ENCODE results near the gene BLOC1S2. TPM values are rescaled to one million over a fixed set of nuclear protein-coding genes. Genes with fewer than 3 reads are reported as not detected.
"Not testable (repeated sequence)": the region's sequence is repeated elsewhere in the genome, so short reads cannot be mapped to it uniquely, and the experiment has no call there.

The BLOC1S2 gene
- polyA plus RNA-seq, 1 of the 3 experiments (the other 2 are of a cell fraction) = 30.4 TPM

DNA sequence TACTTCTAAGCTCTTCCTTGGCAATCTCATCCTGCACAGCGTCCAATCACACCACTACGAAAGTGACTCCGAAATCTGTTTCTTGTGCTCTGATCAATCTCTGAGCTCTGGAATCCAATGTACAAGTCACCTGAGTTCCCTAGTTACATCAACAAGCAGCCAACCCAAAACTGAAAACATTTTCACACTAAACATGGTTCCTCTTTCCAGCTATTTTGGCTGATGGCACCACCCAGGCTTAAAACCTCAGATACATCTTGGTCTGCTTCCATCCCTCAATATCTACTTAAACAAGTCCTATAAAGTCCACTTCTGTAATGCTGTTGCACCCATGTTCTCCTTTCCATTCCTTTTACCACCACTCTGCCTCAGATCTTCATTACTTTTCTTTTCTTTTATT is 3.6 kb downstream of the BLOC1S2 start (continued):
- TF ChIP-seq, protein P1, sequence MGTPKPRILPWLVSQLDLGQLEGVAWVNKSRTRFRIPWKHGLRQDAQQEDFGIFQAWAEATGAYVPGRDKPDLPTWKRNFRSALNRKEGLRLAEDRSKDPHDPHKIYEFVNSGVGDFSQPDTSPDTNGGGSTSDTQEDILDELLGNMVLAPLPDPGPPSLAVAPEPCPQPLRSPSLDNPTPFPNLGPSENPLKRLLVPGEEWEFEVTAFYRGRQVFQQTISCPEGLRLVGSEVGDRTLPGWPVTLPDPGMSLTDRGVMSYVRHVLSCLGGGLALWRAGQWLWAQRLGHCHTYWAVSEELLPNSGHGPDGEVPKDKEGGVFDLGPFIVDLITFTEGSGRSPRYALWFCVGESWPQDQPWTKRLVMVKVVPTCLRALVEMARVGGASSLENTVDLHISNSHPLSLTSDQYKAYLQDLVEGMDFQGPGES (IDR thresholded peaks at IDR 0.05; ENCODE audit: low read depth, low read length) = no peak
- TF ChIP-seq TCF12 (IDR thresholded peaks at IDR 0.05) = no peak
- no peak for TF ChIP-seq TAF1 (IDR thresholded peaks at IDR 0.05; ENCODE audit: borderline replicate concordance, low read depth, low read length)
- no peak for TF ChIP-seq MXI1 (IDR thresholded peaks at IDR 0.05; ENCODE audit: low read depth, low read length)
- TF ChIP-seq, protein P2, sequence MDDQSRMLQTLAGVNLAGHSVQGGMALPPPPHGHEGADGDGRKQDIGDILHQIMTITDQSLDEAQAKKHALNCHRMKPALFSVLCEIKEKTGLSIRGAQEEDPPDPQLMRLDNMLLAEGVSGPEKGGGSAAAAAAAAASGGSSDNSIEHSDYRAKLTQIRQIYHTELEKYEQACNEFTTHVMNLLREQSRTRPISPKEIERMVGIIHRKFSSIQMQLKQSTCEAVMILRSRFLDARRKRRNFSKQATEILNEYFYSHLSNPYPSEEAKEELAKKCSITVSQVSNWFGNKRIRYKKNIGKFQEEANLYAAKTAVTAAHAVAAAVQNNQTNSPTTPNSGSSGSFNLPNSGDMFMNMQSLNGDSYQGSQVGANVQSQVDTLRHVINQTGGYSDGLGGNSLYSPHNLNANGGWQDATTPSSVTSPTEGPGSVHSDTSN (IDR thresholded peaks at IDR 0.05) = no peak
- TF ChIP-seq, protein P3, sequence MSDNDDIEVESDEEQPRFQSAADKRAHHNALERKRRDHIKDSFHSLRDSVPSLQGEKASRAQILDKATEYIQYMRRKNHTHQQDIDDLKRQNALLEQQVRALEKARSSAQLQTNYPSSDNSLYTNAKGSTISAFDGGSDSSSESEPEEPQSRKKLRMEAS (IDR thresholded peaks at IDR 0.05; ENCODE audit: low read depth) = no peak
- TF ChIP-seq, protein P4, sequence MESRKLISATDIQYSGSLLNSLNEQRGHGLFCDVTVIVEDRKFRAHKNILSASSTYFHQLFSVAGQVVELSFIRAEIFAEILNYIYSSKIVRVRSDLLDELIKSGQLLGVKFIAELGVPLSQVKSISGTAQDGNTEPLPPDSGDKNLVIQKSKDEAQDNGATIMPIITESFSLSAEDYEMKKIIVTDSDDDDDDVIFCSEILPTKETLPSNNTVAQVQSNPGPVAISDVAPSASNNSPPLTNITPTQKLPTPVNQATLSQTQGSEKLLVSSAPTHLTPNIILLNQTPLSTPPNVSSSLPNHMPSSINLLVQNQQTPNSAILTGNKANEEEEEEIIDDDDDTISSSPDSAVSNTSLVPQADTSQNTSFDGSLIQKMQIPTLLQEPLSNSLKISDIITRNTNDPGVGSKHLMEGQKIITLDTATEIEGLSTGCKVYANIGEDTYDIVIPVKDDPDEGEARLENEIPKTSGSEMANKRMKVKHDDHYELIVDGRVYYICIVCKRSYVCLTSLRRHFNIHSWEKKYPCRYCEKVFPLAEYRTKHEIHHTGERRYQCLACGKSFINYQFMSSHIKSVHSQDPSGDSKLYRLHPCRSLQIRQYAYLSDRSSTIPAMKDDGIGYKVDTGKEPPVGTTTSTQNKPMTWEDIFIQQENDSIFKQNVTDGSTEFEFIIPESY (IDR thresholded peaks at IDR 0.05; ENCODE audit: borderline replicate concordance, low read depth) = no peak
- no peak for TF ChIP-seq JUND (IDR thresholded peaks at IDR 0.05)
- no peak for TF ChIP-seq GATA2 (CRISPR knock-in tag; IDR thresholded peaks at IDR 0.05)
- no peak for TF ChIP-seq EP300 (IDR thresholded peaks at IDR 0.05; ENCODE audit: borderline replicate concordance in 1 of 2, low read depth in 1 of 2, low read length in 1 of 2)
- no peak for TF ChIP-seq ELF1 (IDR thresholded peaks at IDR 0.05)

DNA sequence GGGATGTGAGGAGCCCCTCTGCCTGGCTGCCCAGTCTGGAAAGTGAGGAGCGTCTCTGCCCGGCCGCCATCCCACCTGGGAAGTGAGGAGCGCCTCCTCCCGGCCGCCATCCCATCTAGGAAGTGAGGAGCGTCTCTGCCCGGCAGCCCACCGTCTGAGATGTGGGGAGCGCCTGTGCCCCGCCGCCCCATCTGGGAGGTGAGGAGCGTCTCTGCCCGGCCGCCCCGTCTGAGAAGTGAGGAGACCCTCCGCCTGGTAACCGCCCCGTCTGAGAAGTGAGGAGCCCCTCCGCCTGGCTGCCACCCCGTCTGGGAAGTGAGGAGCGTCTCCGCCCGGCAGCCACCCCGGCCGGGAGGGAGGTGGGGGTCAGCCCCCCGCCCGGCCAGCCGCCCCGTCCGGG is 9.5 kb downstream of the BLOC1S2 start:
- H3K27me3 ChIP-seq (ENCODE audit: insufficient read depth); CTCF ChIA-PET; H3K27ac ChIP-seq (ENCODE audit: low read depth in 2 of 2, low read length in 1 of 2); H2AFZ ChIP-seq (ENCODE audit: low read depth); H3K4me3 ChIP-seq (ENCODE audit: low read depth in 2 of 2, low read length in 1 of 2); POLR2A ChIA-PET; H3K9me2 ChIP-seq; DNase-seq; H4K20me1 ChIP-seq (ENCODE audit: insufficient read depth); H3K9me3 ChIP-seq; H3K4me1 ChIP-seq (ENCODE audit: control insufficient read depth in 1 of 2, insufficient read depth in 2 of 2, low read depth in 1 of 2, low read length in 1 of 2); H3K4me2 ChIP-seq; H3K9ac ChIP-seq: not testable (repeated sequence)
- H3K79me2 ChIP-seq (ENCODE audit: insufficient read depth) = peaks cover 29% of the 10 kb centered on the region
- H3K36me3 ChIP-seq (replicated peaks in 1 of 2; ENCODE audit: control insufficient read depth in 1 of 2, insufficient read depth in 2 of 2, low read length in 1 of 2) = peaks cover 40 to 42% of the 10 kb centered on the region in 2 experiments
- 78% methylated on average over 8 of the region's 31 CpGs for WGBS (ENCODE audit: low lambda C conversion rate)
- peaks cover 28% of the 10 kb centered on the region for H3F3A ChIP-seq (replicated peaks; ENCODE audit: insufficient read depth)
